Thyroid gland (tissue), 4 donors: Measurements from ENCODE around the gene KLHL1.
"Not testable (repeated sequence)": the region's sequence is repeated elsewhere in the genome, so short reads cannot be mapped to it uniquely, and the experiment has no call there.

Experiments
- CTCF ChIP-seq, 6 experiments: fragments of 200-600 bp in 3 of 6; fragments of 450-650 bp in 3 of 6; sonication (generic) in 3 of 6; IDR thresholded peaks; one replicate each; pipeline ENCODE4 v1.5.1; 2016 to 2019; ENCODE audit warnings: antibody characterized with exemption in 6 of 6, mild to moderate bottlenecking in 2 of 6, inconsistent platforms in 1 of 6, moderate library complexity in 1 of 6
- POLR2A ChIP-seq, 2 donors: fragments of 450-650 bp; IDR thresholded peaks; one replicate each; pipeline ENCODE4 v1.6.1; 2017; ENCODE audit warnings: antibody characterized with exemption in 2 of 2, mild to moderate bottlenecking in 2 of 2, moderate library complexity in 1 of 2

GRCh38 chr13:70142658-70143057 is 34.4 kb upstream of the KLHL1 start:
- not testable (repeated sequence) for TF ChIP-seq CTCF, POLR2A (IDR thresholded peaks at IDR 0.05)
